ENCODE data around the gene HOXC10.

The HOXC10 gene

DNA sequence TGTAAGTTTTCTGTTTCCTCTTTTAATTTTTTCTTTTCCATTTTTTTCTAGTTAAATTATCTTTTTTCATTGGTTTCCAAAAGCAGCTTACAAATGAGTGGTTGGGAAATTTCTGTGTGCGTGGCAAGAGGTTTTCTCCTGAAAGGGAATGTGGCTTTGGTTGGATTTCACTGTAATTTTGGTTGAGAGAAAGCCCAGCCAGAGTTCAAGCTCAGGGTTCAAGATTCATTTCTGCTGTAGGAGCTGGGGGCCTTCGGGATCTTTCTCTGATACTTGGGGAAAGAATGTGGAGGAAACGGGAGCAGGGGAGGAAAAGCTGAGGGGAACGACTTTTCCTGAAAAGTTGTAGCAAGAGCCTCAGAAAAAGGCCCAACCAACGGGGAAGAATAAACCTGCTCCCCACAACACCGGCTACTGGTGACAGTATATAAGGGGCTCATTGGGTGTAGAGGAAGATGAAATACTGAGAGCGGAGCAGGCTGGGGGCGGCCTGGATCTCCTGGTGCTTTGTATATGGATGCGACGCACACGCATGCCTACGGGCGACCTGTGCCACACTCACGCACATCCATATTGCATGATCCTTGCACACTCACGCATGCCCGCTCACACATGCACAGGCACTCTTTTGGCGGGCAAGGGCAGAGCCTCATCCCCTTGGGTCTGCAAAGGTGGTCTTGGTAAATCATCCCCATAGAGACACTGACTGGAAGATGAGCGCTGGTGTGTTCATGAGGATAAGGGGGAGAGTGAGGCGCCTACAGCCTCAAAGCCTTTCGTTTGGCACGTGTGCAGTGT, 1.9 kb downstream of the HOXC10 start:
- Histone ChIP-seq H3K79me2 (ENCODE audit: insufficient read depth, low read length) (peaks cover 24% of the 10 kb centered on the region; the same call in 1 of the 2 replicates), H3K9me3 (ENCODE audit: insufficient read depth, low read depth, low read length) (no peaks in the 10 kb centered on the region), H3K27me3 (ENCODE audit: insufficient read depth, low read length, poor library complexity, severe bottlenecking) (no peaks in the 10 kb centered on the region), H2AFZ (ENCODE audit: low read length) (no peak overlapping the region), H3K4me2 (ENCODE audit: low read depth, low read length, poor library complexity, severe bottlenecking) (peak overlapping the region; percentile 98), H3K36me3 (ENCODE audit: insufficient read depth, low read length) (no peaks in the 10 kb centered on the region), H3K9me2 (replicated peaks; ENCODE audit: low read depth, low read length) (no peaks in the 10 kb centered on the region), H4K20me1 (ENCODE audit: insufficient read depth, low read length, poor library complexity, severe bottlenecking) (no peaks in the 10 kb centered on the region), H3K4me3 (ENCODE audit: low read length, poor library complexity, severe bottlenecking) (peak overlapping the region; percentile 71), H3K9ac (ENCODE audit: low read depth, low read length, poor library complexity, severe bottlenecking) (peak overlapping the region; percentile 74), H3F3A (ENCODE audit: low read depth) (no peaks in the 10 kb centered on the region), H3K4me1 (ENCODE audit: insufficient read depth, low read length, poor library complexity, severe bottlenecking) (peaks cover 50% of the 10 kb centered on the region)
- TF ChIP-seq EZH2phosphoT487 (IDR thresholded peaks at IDR 0.05; ENCODE audit: borderline replicate concordance) = no peak
- TF ChIP-seq, protein P1, sequence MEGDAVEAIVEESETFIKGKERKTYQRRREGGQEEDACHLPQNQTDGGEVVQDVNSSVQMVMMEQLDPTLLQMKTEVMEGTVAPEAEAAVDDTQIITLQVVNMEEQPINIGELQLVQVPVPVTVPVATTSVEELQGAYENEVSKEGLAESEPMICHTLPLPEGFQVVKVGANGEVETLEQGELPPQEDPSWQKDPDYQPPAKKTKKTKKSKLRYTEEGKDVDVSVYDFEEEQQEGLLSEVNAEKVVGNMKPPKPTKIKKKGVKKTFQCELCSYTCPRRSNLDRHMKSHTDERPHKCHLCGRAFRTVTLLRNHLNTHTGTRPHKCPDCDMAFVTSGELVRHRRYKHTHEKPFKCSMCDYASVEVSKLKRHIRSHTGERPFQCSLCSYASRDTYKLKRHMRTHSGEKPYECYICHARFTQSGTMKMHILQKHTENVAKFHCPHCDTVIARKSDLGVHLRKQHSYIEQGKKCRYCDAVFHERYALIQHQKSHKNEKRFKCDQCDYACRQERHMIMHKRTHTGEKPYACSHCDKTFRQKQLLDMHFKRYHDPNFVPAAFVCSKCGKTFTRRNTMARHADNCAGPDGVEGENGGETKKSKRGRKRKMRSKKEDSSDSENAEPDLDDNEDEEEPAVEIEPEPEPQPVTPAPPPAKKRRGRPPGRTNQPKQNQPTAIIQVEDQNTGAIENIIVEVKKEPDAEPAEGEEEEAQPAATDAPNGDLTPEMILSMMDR (conservative IDR thresholded peaks at IDR 0.05; ENCODE audit: low read length) = no peak

DNA sequence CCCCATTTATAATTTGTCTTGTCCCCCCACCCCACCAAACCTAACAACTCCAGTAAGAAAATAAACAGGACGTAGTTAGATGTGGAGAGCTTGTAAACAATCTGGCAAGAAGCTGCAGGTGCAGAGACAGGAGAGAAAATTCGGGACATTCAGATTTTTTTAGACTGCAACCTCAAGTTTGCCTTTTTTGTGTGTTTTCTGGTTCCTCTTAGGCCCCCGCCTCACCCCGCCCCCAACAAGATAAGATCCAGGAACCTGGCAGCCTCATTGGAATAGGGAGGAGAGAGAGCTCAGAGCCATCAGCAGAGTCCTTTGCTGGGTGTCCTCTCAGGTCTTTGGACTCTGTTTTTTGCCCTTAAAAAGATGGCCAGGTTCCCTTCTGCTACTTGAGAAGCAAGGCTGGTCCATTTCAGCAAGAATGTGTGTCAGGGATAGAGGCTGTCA, 2.9 kb downstream of the HOXC10 start:
- Histone ChIP-seq H3K9me2 (replicated peaks; ENCODE audit: low read depth, low read length) (no peaks in the 10 kb centered on the region), H3K36me3 (ENCODE audit: insufficient read depth, low read length) (no peaks in the 10 kb centered on the region), H2AFZ (ENCODE audit: low read length) (no peak overlapping the region), H3F3A (ENCODE audit: low read depth) (no peaks in the 10 kb centered on the region), H3K4me1 (ENCODE audit: insufficient read depth, low read length, poor library complexity, severe bottlenecking) (peaks cover 55% of the 10 kb centered on the region), H3K4me3 (ENCODE audit: low read length, poor library complexity, severe bottlenecking) (peak overlapping the region; percentile 84), H3K9me3 (ENCODE audit: insufficient read depth, low read depth, low read length) (no peaks in the 10 kb centered on the region), H4K20me1 (ENCODE audit: insufficient read depth, low read length, poor library complexity, severe bottlenecking) (no peaks in the 10 kb centered on the region), H3K27me3 (ENCODE audit: insufficient read depth, low read length, poor library complexity, severe bottlenecking) (no peaks in the 10 kb centered on the region), H3K4me2 (ENCODE audit: low read depth, low read length, poor library complexity, severe bottlenecking) (peak overlapping the region; percentile 98), H3K79me2 (ENCODE audit: insufficient read depth, low read length) (peaks cover 24% of the 10 kb centered on the region; the same call in 1 of the 2 replicates), H3K9ac (ENCODE audit: low read depth, low read length, poor library complexity, severe bottlenecking) (peak overlapping the region; percentile 74)
- TF ChIP-seq, protein P1 (conservative IDR thresholded peaks at IDR 0.05; ENCODE audit: low read length) = no peak
- TF ChIP-seq EZH2phosphoT487 (IDR thresholded peaks at IDR 0.05; ENCODE audit: borderline replicate concordance) = no peak

DNA sequence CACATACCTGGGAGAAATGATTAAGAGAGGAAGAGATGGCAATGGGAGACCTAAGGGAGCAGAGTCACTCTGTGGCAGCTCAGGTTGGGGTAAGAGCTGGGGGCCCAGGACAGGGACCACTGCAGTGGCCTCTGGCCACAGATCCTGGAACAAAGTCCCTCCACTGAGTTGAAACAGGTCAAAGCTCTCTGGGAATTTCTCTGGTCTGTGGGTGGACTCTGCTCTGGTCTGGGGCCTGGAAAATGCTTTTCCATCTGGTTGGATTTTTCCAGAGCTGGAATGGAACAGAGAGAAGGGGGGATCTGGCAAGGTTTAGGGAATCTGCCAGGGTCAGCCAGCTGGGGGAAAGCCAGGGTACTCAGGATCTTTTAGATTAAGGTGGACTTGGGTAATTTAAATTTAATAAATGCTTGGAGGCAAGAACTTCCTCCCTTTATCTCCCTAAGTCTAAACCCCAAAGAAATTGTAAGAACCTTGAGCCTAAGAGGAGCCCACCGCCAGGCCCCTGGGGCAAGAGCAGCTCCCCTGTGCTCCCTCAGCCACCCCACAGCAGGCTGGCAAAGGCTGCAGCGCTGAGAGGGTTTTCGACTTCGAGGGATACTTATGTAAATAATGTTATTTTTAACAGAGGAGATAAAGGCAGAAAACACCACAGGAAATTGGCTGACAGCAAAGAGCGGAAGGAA, 3.7 kb downstream of the HOXC10 start:
- no peaks in the 10 kb centered on the region for H3K9me3 ChIP-seq (ENCODE audit: insufficient read depth, low read depth, low read length)
- H3K4me1 ChIP-seq (ENCODE audit: insufficient read depth, low read length, poor library complexity, severe bottlenecking) = peaks cover 55% of the 10 kb centered on the region
- H3K4me2 ChIP-seq (ENCODE audit: low read depth, low read length, poor library complexity, severe bottlenecking) = peak overlapping the region; percentile 98
- no peaks in the 10 kb centered on the region for H3F3A ChIP-seq (ENCODE audit: low read depth)
- H4K20me1 ChIP-seq (ENCODE audit: insufficient read depth, low read length, poor library complexity, severe bottlenecking) = no peaks in the 10 kb centered on the region
- H3K9me2 ChIP-seq (replicated peaks; ENCODE audit: low read depth, low read length) = no peaks in the 10 kb centered on the region
- no peaks in the 10 kb centered on the region for H3K36me3 ChIP-seq (ENCODE audit: insufficient read depth, low read length)
- H3K9ac ChIP-seq (ENCODE audit: low read depth, low read length, poor library complexity, severe bottlenecking) = peak overlapping the region; percentile 74
- peak overlapping the region; percentile 73 for H2AFZ ChIP-seq (ENCODE audit: low read length)
- TF ChIP-seq, protein P1 (conservative IDR thresholded peaks at IDR 0.05; ENCODE audit: low read length) = no peak
- no peak for TF ChIP-seq EZH2phosphoT487 (IDR thresholded peaks at IDR 0.05; ENCODE audit: borderline replicate concordance)
- no peaks in the 10 kb centered on the region for H3K27me3 ChIP-seq (ENCODE audit: insufficient read depth, low read length, poor library complexity, severe bottlenecking)
- peak overlapping the region; percentile 84 for H3K4me3 ChIP-seq (ENCODE audit: low read length, poor library complexity, severe bottlenecking)
- H3K79me2 ChIP-seq (ENCODE audit: insufficient read depth, low read length) = peaks cover 30% of the 10 kb centered on the region; the same call in 1 of the 2 replicates

Data from Loucy (cell line).